ENCODE results near the gene DPYSL3.
"Not testable (repeated sequence)": the region's sequence is repeated elsewhere in the genome, so short reads cannot be mapped to it uniquely, and the experiment has no call there.

DNA sequence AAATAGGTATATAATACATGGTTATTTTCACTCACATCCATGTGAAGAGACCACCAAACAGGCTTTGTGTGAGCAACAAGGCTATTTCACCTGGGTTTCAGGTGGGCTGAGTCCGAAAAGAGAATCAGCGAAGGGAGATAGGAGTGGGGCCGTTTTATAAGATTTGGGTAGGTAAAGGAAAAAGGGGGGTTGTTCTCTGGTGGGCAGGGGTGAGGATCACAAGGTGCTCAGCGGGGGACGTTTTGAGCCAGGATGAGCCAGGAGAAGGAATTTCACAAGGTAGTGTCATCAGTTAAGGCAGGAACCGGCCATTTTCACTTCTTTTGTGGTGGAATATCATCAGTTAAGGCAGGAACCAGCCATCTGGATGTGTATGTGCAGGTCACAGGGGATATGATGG is 142.5 kb downstream of the DPYSL3 start:
- TF ChIP-seq, protein P1, sequence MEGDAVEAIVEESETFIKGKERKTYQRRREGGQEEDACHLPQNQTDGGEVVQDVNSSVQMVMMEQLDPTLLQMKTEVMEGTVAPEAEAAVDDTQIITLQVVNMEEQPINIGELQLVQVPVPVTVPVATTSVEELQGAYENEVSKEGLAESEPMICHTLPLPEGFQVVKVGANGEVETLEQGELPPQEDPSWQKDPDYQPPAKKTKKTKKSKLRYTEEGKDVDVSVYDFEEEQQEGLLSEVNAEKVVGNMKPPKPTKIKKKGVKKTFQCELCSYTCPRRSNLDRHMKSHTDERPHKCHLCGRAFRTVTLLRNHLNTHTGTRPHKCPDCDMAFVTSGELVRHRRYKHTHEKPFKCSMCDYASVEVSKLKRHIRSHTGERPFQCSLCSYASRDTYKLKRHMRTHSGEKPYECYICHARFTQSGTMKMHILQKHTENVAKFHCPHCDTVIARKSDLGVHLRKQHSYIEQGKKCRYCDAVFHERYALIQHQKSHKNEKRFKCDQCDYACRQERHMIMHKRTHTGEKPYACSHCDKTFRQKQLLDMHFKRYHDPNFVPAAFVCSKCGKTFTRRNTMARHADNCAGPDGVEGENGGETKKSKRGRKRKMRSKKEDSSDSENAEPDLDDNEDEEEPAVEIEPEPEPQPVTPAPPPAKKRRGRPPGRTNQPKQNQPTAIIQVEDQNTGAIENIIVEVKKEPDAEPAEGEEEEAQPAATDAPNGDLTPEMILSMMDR (IDR thresholded peaks at IDR 0.05), result not testable (repeated sequence)
- not testable (repeated sequence) for TF ChIP-seq POLR2A (IDR thresholded peaks at IDR 0.05)
